HG02981 (cell line): ENCODE results near the gene ACTL8.

ENCODE experiments used
- ATAC-seq: cut with Tn5 transposase; IDR thresholded peaks from one replicate; pipeline ENCODE4 v1.9.1; 2021; ENCODE audit warnings: mild to moderate bottlenecking, moderate library complexity; ENCODE audit not compliant: unreplicated experiment

ACTL8 gene

GRCh38 chr1:17873007-17873675, 118.0 kb downstream of the ACTL8 start:
- ATAC-seq, result no peak

GRCh38 chr1:17874231-17874630, 119.1 kb downstream of the ACTL8 start:
- no peak for ATAC-seq

GRCh38 chr1:17874710-17875109, 119.6 kb downstream of the ACTL8 start:
- ATAC-seq, result no peak

DNA sequence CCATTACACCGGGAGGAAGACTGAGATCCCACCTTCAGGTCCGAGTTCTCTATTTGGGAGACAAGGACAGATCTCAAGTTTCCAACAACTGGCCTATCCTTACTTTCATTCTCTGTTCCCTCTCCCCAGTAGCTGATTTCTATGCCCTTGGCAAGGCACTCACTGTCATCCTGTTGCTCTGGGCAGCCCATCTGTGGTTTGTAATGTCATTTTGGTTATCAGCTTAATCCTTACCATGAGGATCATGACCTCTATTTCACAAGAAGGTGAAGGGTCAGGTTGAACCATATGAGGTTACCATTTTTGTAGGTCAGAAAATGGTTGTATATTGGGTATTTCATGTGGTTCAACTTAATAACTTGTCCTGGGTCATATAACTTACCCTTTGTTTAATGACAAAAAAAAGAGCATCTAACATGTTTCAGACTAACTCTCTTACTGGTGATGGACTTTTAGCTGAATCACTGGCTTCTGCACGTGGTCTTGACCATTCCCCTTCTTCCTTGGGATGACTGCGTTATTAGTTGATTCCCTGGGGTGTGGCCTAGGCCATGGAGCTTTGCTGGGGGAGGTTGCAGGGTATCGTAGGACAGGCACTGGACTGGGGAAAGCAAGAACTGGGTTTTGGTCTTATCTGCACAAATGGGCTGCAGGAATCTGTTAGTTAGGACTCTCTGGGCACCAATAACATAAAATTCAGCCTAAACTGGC, 120.2 kb downstream of the ACTL8 start:
- ATAC-seq, result no peak

- no peak for ATAC-seq
Observed at GRCh38 chr1:17875882-17876280, 120.7 kb downstream of the ACTL8 start.
